ENCODE data around the gene DRP2.
"Not testable (repeated sequence)": the region's sequence is repeated elsewhere in the genome, so short reads cannot be mapped to it uniquely, and the experiment has no call there.

Gene DRP2, protein sequence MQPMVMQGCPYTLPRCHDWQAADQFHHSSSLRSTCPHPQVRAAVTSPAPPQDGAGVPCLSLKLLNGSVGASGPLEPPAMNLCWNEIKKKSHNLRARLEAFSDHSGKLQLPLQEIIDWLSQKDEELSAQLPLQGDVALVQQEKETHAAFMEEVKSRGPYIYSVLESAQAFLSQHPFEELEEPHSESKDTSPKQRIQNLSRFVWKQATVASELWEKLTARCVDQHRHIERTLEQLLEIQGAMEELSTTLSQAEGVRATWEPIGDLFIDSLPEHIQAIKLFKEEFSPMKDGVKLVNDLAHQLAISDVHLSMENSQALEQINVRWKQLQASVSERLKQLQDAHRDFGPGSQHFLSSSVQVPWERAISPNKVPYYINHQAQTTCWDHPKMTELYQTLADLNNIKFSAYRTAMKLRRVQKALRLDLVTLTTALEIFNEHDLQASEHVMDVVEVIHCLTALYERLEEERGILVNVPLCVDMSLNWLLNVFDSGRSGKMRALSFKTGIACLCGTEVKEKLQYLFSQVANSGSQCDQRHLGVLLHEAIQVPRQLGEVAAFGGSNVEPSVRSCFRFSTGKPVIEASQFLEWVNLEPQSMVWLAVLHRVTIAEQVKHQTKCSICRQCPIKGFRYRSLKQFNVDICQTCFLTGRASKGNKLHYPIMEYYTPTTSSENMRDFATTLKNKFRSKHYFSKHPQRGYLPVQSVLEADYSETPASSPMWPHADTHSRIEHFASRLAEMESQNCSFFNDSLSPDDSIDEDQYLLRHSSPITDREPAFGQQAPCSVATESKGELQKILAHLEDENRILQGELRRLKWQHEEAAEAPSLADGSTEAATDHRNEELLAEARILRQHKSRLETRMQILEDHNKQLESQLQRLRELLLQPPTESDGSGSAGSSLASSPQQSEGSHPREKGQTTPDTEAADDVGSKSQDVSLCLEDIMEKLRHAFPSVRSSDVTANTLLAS

GRCh38 chrX:101219116-101219863, at the start of gene DRP2:
DRP2 (plus strand) TSS chrX:101219786; CDS start chrX:101231648, 11,862 bp downstream.
- FAIRE-seq = no peak

- FAIRE-seq = no peak
Observed at GRCh38 chrX:101171883-101172400, 47.6 kb upstream of the DRP2 start.

DNA sequence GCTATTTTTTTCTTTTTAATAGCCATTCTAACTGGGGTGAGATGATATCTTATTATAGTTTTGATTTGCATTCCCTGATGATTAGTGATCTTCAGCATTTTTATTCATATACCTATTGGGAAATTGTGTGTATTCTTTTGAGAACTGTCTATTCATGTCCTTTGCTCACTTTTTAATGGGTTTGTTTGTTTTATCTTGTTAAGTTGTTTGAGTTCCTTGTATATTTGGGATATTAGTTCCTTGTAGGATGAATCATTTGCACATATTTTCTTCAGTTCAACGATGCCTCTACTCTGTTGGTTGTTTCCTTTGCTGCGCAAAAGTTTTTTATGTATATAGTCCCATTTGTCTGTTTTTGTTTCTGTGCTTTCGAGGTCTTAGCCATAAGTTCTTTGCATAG, 43.1 kb upstream of the DRP2 start:
- no peak for FAIRE-seq

GRCh38 chrX:101184876-101185275, 34.7 kb upstream of the DRP2 start:
- FAIRE-seq = not testable (repeated sequence)

GRCh38 chrX:101187961-101188360, 31.6 kb upstream of the DRP2 start:
- not testable (repeated sequence) for FAIRE-seq

DNA sequence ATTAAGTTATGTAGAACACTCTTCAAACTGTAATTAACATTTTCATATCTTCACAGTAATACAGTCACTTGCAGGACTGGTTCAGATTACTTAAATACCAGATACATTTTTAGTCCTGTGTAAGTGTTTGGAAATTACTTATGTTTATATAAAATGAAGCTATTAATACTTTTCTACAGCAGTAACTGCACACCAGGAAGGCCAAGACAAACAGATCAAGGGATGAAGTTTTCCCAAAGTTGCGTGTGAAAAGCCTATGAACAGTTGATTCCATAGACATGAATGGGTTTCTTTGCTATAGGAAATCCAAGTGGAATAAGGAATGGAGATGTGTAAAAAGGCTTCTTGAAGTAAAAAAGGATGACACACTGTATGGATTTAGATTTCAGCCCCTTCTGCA, 28.9 kb upstream of the DRP2 start:
- no peak for FAIRE-seq

- FAIRE-seq = no peak
Observed at GRCh38 chrX:101191217-101191750, 28.3 kb upstream of the DRP2 start.

DNA sequence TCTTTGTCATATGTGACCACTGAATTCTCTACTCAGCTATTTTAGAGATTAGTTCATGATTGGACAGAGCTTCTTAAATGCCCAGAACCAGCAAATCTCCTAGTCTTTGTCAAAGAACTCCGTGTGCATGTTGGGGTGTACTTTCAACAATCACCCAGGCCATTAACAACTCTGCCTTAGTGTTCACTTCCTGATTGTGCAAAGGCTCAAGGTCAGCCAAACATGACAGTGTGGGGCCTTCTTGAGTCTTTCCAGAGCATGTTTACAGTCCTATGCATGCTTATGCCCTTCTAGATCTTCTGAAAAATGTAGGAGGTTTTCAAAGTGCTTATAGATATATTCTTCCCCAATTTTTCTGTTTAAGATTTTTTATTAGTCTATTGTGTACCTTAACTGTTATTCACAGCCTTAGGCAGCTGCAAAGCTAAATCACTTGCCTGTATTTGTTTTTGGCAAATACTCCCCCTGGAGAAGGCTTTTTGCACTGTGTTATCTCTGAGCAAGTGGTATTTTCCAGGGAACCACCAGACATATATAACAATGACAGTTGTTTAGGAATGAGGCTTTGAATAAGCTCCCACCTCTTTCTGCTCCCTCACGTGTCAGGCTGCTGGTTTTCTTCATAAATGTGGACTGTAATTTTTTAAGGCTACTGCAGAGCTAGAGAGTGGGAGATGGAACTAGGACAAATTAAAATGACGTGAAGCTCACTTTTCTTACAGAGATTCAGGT, 24.0 kb upstream of the DRP2 start:
- FAIRE-seq = no peak

GRCh38 chrX:101203761-101204351, 15.7 kb upstream of the DRP2 start:
- FAIRE-seq = no peak

DNA sequence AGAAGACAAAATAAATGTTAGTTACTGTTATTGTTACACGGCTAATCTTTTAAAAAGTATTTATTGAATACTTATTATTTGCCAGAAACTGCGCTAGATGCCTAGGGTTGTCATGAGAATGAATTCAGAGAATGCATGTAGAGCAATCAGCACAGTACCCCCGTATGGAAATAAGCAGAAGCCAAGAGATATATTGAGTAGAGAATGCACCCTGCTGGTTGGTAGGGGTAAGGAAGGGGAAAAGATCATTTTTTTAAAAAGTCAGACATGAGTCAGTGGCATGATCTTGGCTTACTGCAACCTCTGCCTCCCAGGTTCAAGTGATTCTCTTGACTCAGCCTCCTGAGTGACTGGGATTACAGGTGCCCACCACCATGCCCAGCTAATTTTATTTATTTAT, 13.1 kb upstream of the DRP2 start:
- no peak for FAIRE-seq

- no peak for FAIRE-seq
Observed at GRCh38 chrX:101208152-101208905, 11.3 kb upstream of the DRP2 start.

- FAIRE-seq = no peak
Observed at GRCh38 chrX:101210630-101211029, 9.0 kb upstream of the DRP2 start.

GRCh38 chrX:101217689-101218088, 1.9 kb upstream of the DRP2 start:
- no peak for FAIRE-seq

GRCh38 chrX:101219864-101220346, 319 bp downstream of the DRP2 start:
- no peak for FAIRE-seq

DNA sequence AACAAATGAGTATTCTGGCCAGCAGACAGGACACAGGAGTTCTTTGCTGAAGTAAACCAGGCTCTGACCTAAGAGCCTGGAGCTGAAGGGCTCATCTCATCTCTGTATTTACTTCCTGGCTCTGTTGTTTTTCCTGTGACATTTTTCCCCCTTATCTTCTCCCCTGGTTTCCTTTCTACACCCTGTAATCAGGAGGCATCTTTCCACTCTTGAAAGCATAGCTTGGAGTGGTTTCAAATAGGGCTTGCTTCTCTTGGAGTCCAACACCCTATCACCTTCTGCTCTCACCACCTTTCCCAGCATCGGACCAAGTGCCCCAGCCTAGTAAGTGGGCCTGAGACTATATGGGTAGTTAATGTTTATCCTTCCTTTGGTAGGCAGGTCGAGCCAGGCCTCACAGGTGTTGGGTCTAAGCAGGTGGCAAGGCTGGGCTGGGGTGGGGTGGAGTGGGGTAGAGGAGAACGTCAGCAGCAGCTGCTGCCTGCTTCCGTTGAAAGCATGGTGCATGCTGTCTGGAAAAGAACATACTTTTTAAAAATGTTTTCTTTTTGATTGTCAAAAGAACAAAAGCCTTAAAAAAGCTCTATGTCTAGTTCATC, 1.2 kb downstream of the DRP2 start:
- no peak for FAIRE-seq

DNA sequence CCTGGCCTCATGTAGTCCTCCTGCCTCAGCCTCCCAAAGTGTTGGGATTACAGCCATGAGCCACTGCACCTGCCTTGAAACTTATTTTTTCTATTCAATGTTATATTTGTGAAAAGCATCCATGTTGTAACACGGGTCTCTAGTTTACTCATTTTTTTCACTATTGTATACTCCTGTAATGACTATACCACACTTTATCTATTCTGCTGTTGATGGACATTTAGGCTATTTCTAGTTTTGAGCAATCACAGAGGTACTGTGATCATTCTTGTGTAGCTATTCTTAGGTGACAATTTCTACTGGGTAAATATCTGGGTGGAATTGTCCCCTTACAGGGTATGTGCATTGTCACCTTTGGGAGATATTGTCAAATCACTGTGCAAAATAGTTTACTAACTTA, 3.6 kb downstream of the DRP2 start:
- FAIRE-seq = no peak

DNA sequence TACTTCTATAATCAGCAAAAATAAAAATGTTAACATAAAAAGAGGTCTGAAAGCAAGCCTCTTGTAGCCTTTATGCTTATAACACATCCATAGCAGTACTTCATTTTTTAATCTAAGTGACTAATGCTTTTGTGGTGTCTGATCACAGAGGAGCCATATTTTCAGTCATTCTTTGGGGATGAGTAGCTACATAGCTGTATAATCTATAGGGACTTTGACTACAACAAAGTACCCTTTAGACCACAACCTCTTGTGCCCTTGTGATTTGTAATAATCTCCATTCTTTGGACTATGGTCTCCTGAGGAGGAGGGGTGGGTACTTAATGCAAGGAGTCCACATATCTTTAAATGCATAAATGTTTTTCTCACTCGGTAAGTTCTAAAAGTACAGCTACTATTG, 9.6 kb downstream of the DRP2 start:
- no peak for FAIRE-seq

GRCh38 chrX:101230636-101231035, 11.1 kb downstream of the DRP2 start:
- no peak for FAIRE-seq

DNA sequence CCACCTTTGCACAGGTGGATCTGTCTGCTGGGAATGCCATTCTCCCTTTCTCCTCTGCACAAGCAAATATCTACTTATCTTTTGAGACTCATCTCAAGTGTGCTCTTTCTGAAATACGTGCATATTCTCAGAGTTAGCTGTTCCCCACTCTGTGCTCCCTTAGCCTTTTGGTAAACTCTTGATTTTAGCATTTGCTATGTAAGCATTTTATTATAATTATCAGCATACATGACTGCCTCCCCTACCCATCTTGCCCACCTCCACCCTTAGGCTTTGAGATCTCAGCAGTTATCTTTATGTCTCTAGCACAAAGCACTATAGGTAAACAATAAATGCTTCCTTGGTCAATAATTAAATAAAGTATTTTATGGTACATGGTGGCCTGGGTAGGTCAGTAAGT, 11.5 kb downstream of the DRP2 start:
- FAIRE-seq = no peak

DNA sequence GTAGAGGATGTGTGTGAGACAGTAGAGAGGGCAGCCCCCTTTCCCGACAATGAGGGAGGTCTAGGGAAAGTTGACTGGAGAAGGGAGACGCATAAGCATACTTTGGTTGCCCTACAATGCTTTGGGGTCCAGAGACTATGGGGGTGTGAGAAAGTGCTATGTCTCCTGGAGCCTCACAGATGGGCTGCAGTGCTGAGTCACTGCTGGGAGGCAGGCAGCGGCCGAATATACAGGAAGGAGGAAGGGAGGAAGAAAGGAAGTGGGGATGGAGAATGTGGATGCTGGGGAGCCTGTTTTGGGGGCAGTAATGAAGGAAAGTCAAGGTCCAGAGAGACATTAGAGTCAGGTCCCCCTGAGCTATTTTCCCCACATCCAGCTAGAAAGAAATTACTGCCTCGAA, 12.7 kb downstream of the DRP2 start:
- FAIRE-seq = no peak

Measured in endometrium (tissue), 2 donors.